Testis (tissue), 2 donors: ENCODE results near the gene KRT23.

ENCODE experiments used
- CTCF ChIP-seq, 3 experiments: fragments of 450-650 bp in 2 of 3; fragments of 200-600 bp in 1 of 3; sonication (generic) in 1 of 3; IDR thresholded peaks; one replicate each; pipeline ENCODE4 v1.5.1; 2016 to 2019; ENCODE audit warnings: antibody characterized with exemption in 3 of 3, mild to moderate bottlenecking in 2 of 3, moderate library complexity in 1 of 3
- POLR2A ChIP-seq: fragments of 450-650 bp; IDR thresholded peaks from one replicate; pipeline ENCODE4 v1.6.1; 2017; ENCODE audit warnings: antibody characterized with exemption, mild to moderate bottlenecking, moderate library complexity

GRCh38 chr17:40914075-40914855, 23.2 kb downstream of the KRT23 start:
- TF ChIP-seq CTCF (IDR thresholded peaks at IDR 0.05) (no peak), POLR2A (no peak)
